GM18526 (cell line): ENCODE measurements around the gene ZDHHC7.

ENCODE experiments used
- POLR2A ChIP-seq: IDR thresholded peaks from 3 replicates; pipeline ENCODE4 v1.6.1; 2011; ENCODE audit not compliant: insufficient read length; ENCODE audit errors: extremely low read depth

The ZDHHC7 gene

DNA sequence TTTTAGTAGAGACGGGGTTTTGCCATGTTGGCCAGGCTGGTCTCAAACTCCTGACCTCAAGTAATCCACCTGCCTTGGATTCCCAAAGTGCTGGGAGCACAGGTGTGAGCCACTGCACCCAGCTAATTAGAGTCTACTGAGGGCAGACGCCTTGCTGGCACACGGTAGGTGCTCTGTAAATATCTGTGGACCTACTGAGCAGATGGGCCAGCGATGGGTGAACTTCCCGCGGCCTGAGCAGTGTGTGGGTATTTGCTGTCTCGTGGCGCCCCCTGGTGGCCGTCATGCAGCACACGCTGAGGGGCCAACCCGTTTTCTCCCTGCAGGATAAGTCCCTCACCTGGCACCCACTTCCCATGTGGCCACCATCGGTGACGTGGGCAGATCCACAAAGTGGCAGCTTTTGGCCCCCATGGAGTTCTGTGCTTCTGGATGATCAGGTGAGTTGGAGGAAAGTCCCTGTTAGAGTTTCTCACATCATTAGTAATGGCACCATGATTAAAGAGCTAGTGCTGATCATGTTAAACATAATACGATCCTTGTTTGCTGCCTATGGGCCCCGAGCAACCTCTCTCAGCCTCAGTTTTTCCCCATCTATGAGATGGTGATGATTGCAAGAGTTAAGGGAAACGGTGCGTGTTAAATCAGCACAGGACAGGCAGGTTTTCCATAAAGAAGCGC lies 40.7 kb downstream of the ZDHHC7 start:
- no peak for TF ChIP-seq POLR2A

DNA sequence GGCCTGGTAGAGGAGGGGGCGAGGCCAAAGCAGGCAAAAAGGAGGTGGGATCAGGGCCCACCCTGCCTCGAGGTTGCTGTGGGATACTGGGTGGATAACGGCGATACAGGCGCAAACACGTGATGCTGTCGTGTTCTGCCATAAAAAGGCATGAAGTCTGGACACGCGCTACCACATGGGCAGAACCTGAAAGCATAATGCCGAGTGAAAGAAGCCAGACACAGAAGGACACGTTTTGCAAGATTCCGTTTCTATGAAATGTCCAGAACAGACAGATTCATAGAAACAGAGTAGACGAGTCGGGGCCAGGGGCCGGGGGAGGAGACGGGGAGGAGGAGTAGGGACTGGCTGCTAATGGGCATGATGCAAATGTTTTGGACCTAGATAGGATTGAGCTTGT lies 43.5 kb downstream of the ZDHHC7 start:
- no peak for TF ChIP-seq POLR2A

GRCh38 chr16:84965428-84966415 lies 45.6 kb downstream of the ZDHHC7 start:
- no peak for TF ChIP-seq POLR2A

- TF ChIP-seq POLR2A = no peak
Measured at GRCh38 chr16:84964386-84965128, 46.8 kb downstream of the ZDHHC7 start.

DNA sequence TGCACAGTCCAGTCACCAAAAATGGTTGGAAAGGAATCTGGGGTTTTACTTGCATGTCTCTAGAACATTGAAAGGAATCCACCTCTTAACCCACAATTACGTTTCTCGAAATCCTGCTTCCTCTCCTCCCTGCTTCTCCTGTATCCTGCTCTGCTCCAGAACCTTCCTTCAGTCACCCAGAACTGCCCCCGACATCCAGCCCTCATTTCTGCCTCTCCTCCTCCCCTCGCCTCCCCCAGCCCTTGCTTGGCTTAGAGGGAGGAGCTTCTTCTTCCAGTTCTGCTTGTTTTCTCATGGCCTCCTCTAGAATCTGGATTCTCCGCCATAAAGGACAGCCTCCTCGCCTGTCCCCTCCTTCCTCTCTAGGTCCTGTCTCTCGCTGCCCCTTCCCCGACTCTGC lies 48.3 kb downstream of the ZDHHC7 start:
- TF ChIP-seq POLR2A = no peak

- no peak for TF ChIP-seq POLR2A
Measured at GRCh38 chr16:84960942-84961341, 50.4 kb downstream of the ZDHHC7 start.

DNA sequence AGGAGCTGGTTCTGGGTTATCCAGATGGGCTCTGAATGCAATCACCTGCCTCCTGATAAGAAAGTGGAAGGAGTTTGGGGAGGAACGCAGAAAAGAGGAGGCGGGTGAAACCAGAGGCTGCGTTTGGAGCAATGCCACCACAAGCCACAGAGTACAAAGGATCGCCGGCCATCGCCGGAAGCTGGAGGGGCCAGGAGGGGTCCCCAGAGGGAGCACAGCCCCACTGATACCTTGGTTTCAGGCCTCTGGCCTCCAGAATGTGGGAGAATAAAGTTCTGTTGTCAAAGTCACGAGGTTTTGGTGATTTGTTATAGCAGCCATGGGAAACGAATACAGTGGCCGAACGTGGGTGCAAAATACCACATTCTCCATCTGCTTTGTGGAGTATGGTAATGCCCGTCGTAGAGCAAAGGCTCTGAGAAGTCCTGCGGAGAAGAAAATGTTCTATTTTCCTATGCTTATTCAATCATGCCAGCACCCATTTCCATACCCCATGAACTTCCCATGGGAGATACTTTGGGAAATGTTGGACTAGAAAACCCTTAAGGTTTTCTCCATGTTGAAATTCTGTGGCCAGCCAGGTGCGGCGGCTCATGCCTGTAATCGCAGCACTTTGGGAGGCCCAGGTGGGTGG lies 51.4 kb downstream of the ZDHHC7 start:
- TF ChIP-seq POLR2A = no peak

- TF ChIP-seq POLR2A = no peak
Measured at GRCh38 chr16:84959045-84959576, 52.2 kb downstream of the ZDHHC7 start.

DNA sequence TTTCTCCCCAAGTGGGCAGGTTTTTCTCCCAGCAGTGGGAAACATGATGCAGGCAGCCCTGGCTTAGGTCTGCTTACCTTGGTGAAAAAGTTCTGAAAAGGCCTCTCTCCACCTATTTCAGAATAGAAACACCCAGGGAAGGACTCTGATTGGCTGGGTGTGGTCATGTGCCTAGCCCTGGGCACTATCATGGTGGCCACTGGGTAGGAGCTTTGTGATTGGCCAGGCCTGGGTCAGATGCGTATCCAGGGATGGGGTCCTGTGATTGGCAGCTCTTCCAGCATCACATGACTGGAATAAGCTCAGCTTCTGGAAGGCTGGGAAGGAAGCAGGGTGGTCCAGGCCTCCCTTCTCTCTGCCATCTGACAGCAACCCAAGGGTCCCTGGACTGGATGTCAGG lies 53.5 kb downstream of the ZDHHC7 start:
- no peak for TF ChIP-seq POLR2A

GRCh38 chr16:84957192-84957591 lies 54.1 kb downstream of the ZDHHC7 start:
- TF ChIP-seq POLR2A = no peak

DNA sequence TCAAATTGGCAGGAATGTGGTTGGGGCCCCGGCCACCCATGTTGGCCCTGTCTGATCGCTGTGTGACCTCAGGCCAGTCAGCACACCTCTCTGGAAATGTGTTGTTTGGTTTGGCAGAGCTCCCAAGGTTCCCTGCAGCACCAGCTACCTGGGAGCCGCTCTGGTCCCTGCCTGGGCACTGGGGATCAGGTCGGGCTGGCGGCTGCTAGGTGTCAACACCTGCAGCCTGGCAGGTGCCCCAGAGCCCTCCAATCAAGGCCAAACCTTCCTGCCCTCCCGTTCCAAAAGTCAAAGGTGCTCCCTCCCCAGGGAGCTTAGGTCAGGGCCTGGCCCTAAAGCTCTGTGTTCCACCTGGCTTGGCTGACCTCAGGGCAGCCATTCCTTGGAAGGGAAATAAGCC lies 55.9 kb downstream of the ZDHHC7 start:
- TF ChIP-seq POLR2A = no peak

- TF ChIP-seq POLR2A = no peak
Measured at GRCh38 chr16:84953190-84953746, 58.1 kb downstream of the ZDHHC7 start.

DNA sequence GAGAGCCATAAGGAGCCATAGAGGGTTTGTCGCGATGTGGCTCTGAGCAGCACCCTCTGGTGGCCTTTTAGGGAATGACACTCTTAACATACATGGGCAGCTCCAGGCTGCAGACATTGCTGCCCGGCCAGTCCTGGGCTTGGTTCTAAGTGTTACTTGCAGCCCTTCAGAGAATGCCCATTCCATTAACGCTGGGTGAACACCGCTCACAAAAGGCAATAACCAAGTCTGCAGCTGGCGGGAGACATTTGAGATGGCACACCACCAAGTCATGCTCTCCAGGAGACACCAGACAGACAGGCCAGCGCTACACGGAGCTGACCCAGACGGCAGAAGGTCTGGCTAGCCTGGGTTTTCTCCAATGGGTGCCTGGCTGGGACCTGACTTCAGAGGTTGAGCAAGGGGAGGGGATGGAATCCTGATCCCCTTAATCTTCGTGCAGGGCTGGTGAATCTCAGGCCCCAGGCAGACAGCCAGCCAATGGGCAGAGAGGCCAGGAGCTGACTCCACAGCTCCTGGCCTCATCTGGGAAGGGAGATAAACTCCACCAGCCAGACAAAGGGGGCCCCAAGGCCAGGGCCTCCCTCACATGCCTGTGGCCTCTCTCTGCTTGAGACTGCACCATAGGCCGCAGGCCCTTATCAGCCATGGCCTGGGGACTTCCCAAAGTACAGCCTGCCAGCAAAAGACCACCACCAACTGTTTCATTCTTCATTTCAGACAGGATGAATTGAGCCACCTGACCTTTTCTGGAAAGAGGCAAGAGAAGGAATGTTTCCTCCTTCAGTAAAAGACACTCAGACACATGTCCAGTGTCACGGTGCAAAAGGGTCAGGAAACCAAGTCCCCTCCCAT lies 58.8 kb downstream of the ZDHHC7 start:
- TF ChIP-seq POLR2A = no peak

- no peak for TF ChIP-seq POLR2A
Measured at GRCh38 chr16:84950906-84951305, 60.4 kb downstream of the ZDHHC7 start.
